Raji (cell line): ENCODE measurements around the gene ZNF148.

ENCODE experiments used
- POLR2A ChIP-seq: IDR thresholded peaks from 2 replicates; pipeline ENCODE4 v1.6.1; 2011; ENCODE audit warnings: low read depth, low read length, control low read depth; ENCODE audit not compliant: insufficient read depth

Gene ZNF148

DNA sequence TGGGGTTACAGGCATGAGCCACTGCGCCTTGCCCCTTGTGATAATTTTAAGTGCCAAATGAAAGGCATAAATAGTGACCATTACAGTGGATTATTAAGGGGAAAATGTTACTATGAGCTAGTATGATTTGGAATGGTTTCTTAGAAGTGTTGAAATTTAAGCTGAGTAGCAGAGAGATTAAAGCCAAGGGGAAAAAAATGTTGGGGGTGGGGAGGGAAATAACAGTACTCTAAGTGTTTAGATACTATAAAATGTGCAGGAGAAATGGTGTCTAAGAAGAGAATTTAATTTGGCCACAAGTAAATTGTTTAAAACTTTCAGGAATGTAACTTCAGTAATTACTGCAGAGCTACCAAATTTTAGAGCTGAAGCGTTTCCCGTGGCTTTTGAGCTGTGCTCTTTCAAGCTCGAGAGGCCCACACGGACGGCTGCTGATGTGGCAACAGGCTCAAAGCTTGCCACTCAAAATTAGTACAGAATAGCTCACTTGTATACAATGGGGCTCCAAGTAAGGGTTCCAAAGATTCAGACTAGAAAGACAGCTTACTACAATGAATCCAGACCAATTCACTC lies 138.7 kb downstream of the ZNF148 start:
- no peak for TF ChIP-seq POLR2A

DNA sequence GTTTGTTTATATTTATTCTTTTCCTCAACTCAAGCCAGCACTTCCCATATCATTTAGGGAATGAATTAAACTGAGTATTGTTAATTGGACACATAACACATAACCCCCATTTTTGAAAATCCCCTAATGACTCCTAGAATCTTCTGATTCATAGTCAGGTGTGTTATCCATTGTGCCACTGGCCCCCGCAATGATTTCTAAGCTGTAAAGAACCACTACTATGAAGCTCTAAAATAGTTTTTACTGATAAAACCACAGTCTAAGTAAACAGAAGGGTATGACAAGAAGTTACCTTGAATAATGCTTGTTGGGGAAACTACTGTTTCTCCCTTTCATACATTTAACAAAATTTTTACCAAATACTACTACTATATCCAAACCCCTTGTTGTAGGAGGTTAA lies 140.3 kb downstream of the ZNF148 start:
- TF ChIP-seq POLR2A, result no peak

DNA sequence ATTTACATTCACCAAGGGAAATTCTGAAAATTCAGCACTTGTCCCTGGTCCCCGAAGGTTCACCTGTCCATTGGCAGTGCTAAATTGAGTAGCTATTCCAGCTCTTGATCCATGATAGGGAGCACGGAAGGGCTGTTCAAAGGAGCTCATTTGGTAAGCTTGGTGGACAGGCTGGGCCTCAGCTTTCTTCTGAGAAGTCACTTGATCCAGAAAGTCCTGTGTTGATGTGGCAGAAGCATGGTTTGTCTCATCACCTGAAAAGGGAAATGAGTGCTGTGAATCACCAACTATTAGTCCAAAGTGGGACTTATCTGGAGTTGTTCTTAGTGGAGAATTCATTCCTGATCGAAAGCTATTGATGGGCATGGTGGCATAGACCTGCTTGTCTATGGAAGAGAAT lies 142.7 kb downstream of the ZNF148 start:
- no peak for TF ChIP-seq POLR2A

DNA sequence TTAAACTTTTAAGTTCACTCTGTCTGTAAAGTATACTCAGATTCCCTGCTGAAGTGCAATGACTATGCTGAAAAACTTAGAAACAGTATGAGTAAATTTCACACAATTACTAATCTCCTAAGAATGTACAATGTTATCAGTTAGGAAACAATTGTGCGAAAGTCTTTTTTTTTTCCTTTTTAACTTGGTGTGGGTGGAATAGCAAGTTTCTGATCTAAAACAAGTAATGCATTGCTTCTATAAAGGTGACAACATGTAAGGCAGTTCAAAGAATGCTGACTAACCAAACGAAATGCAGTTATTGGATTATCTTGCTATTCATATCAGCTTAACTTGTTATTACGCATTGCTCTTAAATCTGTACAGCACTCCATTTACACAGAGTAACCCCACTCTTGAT lies 143.2 kb downstream of the ZNF148 start:
- no peak for TF ChIP-seq POLR2A

DNA sequence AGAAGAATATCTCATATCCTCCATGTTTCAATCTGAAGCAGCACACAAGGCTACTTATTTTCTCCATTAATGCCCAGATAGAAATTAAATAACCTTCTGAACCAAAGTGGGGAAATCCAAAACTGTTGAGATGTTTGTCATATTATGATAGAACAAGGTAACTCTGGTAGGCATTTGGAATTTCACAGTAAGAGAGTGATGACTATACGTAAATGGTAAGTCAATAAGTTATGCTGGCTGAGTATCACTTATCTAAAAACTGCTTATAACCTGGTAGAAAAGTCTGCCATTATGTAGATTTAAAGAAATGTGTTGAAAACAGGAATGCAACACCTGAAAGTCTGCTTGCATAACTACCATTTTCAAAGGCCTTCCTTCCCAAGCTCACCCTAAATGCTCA lies 145.4 kb downstream of the ZNF148 start:
- no peak for TF ChIP-seq POLR2A

DNA sequence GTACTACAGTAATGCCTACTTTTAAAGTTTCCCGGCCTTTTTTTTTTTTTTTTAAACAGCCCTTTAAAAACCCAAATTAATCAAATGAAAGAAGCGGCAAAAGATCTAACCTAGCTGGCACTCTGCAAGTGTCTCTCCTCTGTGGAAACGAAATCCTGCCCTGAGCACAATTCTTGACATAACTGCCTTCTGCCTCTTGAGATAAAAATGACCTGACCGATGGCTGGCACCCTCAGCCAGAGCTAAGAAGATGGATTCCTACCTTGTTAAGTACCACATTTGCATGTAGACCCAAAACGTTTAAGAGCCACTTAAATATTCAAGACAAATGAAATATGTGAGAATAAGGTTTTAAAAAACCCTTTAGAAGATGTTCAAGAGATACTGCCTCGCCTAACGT lies 146.0 kb downstream of the ZNF148 start:
- TF ChIP-seq POLR2A, result no peak

DNA sequence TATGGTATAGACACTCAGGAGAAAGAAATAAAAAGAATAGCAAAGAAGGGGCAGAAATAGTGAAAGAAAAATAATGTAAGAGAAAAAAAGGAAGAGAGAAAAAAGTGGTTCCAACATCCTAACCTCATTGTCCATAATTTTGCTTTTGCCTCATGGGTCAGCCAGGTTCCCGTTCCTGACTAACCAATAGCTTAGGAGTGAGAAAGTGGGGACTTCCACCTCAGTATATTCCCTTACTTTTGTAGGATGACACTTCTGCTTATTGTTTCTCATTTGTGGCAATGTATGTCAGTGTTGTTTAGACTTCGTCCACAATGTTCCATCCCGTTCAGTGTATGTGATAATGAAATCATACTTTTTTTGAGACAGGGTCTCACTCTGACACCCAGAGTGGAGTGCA lies 153.3 kb downstream of the ZNF148 start:
- no peak for TF ChIP-seq POLR2A

- no peak for TF ChIP-seq POLR2A
Observed at GRCh38 chr3:125220727-125221429, 154.2 kb downstream of the ZNF148 start.

- no peak for TF ChIP-seq POLR2A
Observed at GRCh38 chr3:125220183-125220582, 154.9 kb downstream of the ZNF148 start.

GRCh38 chr3:125219261-125219701 lies 155.8 kb downstream of the ZNF148 start:
- no peak for TF ChIP-seq POLR2A

- no peak for TF ChIP-seq POLR2A
Observed at GRCh38 chr3:125214738-125215137, 160.4 kb downstream of the ZNF148 start.

DNA sequence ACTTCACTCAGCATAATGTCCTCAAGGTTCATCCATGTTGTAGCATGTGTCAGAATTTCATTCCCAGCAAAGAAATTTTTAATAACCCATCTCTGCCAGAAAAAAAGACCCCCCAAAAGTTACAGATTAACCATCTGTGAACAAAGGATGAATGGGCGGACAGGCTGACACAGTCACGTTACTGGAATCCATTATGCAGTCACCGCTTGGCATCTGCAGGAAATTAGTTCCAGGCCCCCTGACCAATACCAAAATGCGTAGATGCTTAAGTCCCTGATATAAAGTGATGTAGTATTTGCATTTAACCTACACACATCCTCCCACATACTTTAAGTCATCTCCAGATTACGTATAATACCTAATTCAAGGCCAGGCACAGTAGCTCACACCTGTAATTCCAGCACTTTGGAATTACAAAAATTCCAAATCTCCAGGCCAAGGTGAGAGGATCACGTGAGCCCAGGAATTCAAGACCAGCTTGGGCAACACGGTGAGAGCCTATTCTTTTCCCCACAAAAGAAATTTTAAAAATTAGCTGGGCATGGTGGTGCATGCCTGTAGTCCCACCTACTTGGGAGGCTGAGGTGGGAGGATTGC lies 161.1 kb downstream of the ZNF148 start:
- no peak for TF ChIP-seq POLR2A

GRCh38 chr3:125213364-125213755 lies 161.8 kb downstream of the ZNF148 start:
- no peak for TF ChIP-seq POLR2A

DNA sequence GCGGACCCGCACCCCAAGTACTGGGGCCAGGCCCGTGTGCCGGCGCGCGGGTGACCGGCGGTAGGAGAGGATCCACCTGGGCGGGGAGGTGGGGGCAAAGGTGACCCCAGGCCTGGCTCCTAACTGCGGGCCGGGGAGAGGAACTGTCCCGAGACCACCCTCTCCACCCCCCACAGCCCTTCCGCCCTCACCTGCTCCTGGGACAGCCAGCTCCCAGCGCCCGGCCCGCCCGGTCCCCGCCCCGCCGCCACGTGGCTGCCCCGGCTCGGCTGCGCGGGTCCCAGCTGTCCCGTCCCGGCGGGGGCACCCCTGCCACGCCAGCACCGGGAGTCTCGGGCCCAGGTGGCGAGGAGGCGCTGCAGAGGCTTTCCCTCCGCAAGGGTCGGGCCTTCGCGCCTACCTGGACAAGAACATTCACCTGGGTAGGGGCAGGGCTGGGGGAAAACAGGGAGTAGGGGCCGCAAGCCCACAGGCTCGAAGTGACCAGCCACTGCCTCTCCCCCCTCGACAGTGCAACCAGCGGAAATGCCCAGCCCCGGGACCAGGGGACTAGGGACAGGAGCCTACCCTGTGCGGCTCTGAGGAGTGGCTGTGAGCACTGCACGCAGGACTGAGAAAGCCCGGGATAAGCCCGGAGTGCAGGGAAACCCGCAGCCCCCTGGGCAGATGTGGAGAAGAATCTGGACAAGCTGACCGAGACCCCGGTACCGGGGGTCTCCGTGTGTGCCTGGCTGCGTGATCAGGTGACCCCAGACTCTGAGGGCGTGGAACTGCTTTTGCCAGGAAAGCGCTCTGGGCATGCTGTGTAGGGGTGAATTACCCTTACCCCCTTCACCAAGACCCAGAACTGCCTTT lies 162.4 kb downstream of the ZNF148 start, which contains the start of gene SLC12A8:
Gene SLC12A8 (minus strand): TSS at position 240 of the 855 bp plus-strand sequence. CDS start 1,399 bp downstream, outside the sequence.
- no peak for TF ChIP-seq POLR2A

DNA sequence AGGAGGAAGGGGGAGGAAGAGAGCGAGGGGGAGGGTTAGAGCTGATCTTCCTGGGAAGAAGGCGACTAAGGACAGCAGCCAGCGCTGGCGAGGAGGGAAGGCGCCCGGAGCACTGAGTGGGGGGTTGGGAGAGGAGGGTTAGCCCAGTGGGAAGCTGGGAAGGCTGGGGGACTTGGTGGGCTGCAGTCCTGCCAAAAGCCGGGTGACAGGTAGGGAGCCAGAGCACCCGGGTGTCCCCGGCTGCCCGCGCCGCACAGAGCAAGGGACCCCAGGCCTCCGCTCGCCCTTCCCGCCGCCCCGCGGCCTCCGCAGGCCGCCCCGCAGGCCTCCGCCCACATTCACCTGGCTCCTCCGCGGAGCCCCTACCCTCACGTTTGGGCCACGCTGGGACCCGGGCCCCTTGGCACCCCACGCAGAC lies 163.0 kb downstream of the ZNF148 start:
- TF ChIP-seq POLR2A, result no peak
